Neural progenitor cell (in vitro differentiated cells): ENCODE data around the gene AGR2. TPM values are rescaled to one million over a fixed set of nuclear protein-coding genes. Genes with fewer than 3 reads are reported as not detected.
A peak's percentile ranks its signal among the peaks of the same experiment; 100 is the strongest.

ENCODE experiments used
- DNase-seq: peaks from one replicate; pipeline ENCODE4 v3.0.0-alpha.2; 2016; ENCODE audit warnings: low spot score
- H2AFZ ChIP-seq: fragments of 200-600 bp; sonication (generic); replicated peaks from 2 replicates; pipeline ENCODE4 v1.6.1; 2016; ENCODE audit warnings: antibody characterized with exemption
- H3F3A ChIP-seq: fragments of 200-600 bp; sonication (generic); 2 replicates; pipeline ENCODE4 v1.6.1; 2016; ENCODE audit warnings: antibody characterized with exemption, low read depth
- H3K27ac ChIP-seq: fragments of 200-600 bp; sonication (generic); 2 replicates; pipeline ENCODE4 v1.5.1; 2016; ENCODE audit warnings: mild to moderate bottlenecking
- H3K27me3 ChIP-seq: fragments of 200-600 bp; sonication (generic); 2 replicates; pipeline ENCODE4 v1.6.1; 2016; ENCODE audit warnings: mild to moderate bottlenecking, moderate library complexity
- H3K36me3 ChIP-seq: fragments of 200-600 bp; sonication (generic); 2 replicates; pipeline ENCODE4 v1.5.1; 2016
- H3K4me1 ChIP-seq: fragments of 200-600 bp; sonication (generic); 2 replicates; pipeline ENCODE4 v1.6.1; 2016; ENCODE audit warnings: mixed run types
- H3K4me2 ChIP-seq: fragments of 200-600 bp; sonication (generic); 2 replicates; pipeline ENCODE4 v1.6.1; 2016
- H3K4me3 ChIP-seq: fragments of 200-600 bp; sonication (generic); 2 replicates; pipeline ENCODE4 v1.5.1; 2016
- H3K79me2 ChIP-seq: fragments of 200-600 bp; sonication (generic); 2 replicates; pipeline ENCODE4 v1.6.1; 2016; ENCODE audit warnings: low read depth
- H3K9ac ChIP-seq: fragments of 200-600 bp; sonication (generic); 2 replicates; pipeline ENCODE4 v1.6.1; 2016
- H3K9me3 ChIP-seq: fragments of 200-600 bp; sonication (generic); 2 replicates; pipeline ENCODE4 v1.5.1; 2016; ENCODE audit warnings: low read depth
- H4K20me1 ChIP-seq: fragments of 200-600 bp; sonication (generic); 2 replicates; pipeline ENCODE4 v1.6.1; 2016; ENCODE audit warnings: low read depth
- H3K27ac Mint-ChIP-seq: 3 replicates; pipeline ENCODE4 v1.8.0; 2021; ENCODE audit warnings: mixed read lengths
- H3K27me3 Mint-ChIP-seq: 2 replicates; pipeline ENCODE4 v1.8.0; 2022; ENCODE audit warnings: low read depth, mild to moderate bottlenecking, inconsistent platforms, moderate library complexity, mixed read lengths; ENCODE audit not compliant: insufficient read depth
- H3K36me3 Mint-ChIP-seq: 3 replicates; pipeline ENCODE4 v1.8.0; 2021; ENCODE audit warnings: mixed read lengths
- H3K4me1 Mint-ChIP-seq: 3 replicates; pipeline ENCODE4 v1.8.0; 2021; ENCODE audit warnings: mixed read lengths
- H3K4me3 Mint-ChIP-seq: 3 replicates; pipeline ENCODE4 v1.8.0; 2021; ENCODE audit warnings: mild to moderate bottlenecking, moderate library complexity, mixed read lengths
- H3K9me3 Mint-ChIP-seq: 3 replicates; pipeline ENCODE4 v1.8.0; 2020; ENCODE audit warnings: mixed read lengths
- CTCF ChIP-seq: fragments of 200-600 bp; sonication (generic); IDR thresholded peaks from 2 replicates; pipeline ENCODE4 v1.5.1; 2017; ENCODE audit warnings: antibody characterized with exemption, mild to moderate bottlenecking
- EZH2 ChIP-seq: fragments of 200-600 bp; sonication (generic); IDR thresholded peaks from 2 replicates; pipeline ENCODE4 v1.6.1; 2017; ENCODE audit warnings: antibody characterized with exemption, mild to moderate bottlenecking, moderate library complexity
- EZH2phosphoT487 ChIP-seq: fragments of 200-600 bp; sonication (generic); IDR thresholded peaks from 2 replicates; pipeline ENCODE4 v1.6.1; 2017; ENCODE audit warnings: antibody characterized with exemption
- total RNA-seq: library from RNA; depleted of rRNA; stranded (reverse); fragments of >200 nt; gene quantifications from 2 replicates; pipeline ENCODE4 v1.2.3, GENCODE V29; 2015; ENCODE audit warnings: low replicate concordance

AGR2 gene
- total RNA-seq, 1 donor from 2014 or later: not detected

- H3K4me2 ChIP-seq: no peak overlapping the region
These were observed 25.7 kb downstream of the AGR2 start for GRCh38 chr7:16779051-16779450.

GRCh38 chr7:16778476-16778875 is 26.3 kb downstream of the AGR2 start:
- H2AFZ ChIP-seq: no peak overlapping the region
- H3K4me1 ChIP-seq: peaks cover 25% of the 10 kb centered on the region
- H3K9ac ChIP-seq: no peak overlapping the region
- H3K27ac ChIP-seq: no peak overlapping the region
- H3K27me3 ChIP-seq: no peaks in the 10 kb centered on the region
- H3K4me3 ChIP-seq: no peak overlapping the region
- no peak for DNase-seq
- H3K36me3 ChIP-seq: no peaks in the 10 kb centered on the region
- H4K20me1 ChIP-seq: peaks cover 2% of the 10 kb centered on the region
- H3K4me2 ChIP-seq: no peak overlapping the region
- Mint-ChIP-seq H3K27ac (no peak overlapping the region), H3K9me3 (no peaks in the 10 kb centered on the region), H3K27me3 (no peaks in the 10 kb centered on the region), H3K4me3 (no peak overlapping the region), H3K36me3 (peaks cover 2% of the 10 kb centered on the region), H3K4me1 (peaks cover 7% of the 10 kb centered on the region)
- H3F3A ChIP-seq: peaks cover 8% of the 10 kb centered on the region
- no peaks in the 10 kb centered on the region for H3K79me2 ChIP-seq
- no peaks in the 10 kb centered on the region for H3K9me3 ChIP-seq
- no peak for TF ChIP-seq EZH2phosphoT487

More at GRCh38 chr7:16779051-16779450, 25.7 kb downstream of the AGR2 start:
- Histone ChIP-seq H3K27ac (no peak overlapping the region), H3K9me3 (no peaks in the 10 kb centered on the region), H3K4me3 (no peak overlapping the region), H3K79me2 (no peaks in the 10 kb centered on the region), H4K20me1 (peaks cover 2% of the 10 kb centered on the region), H3K4me1 (peaks cover 25% of the 10 kb centered on the region), H3K27me3 (no peaks in the 10 kb centered on the region), H3K9ac (no peak overlapping the region), H3K36me3 (no peaks in the 10 kb centered on the region), H2AFZ (no peak overlapping the region), H3F3A (peaks cover 8% of the 10 kb centered on the region)
- no peak overlapping the region for H3K27ac Mint-ChIP-seq
- TF ChIP-seq CTCF (no peak), EZH2 (no peak), EZH2phosphoT487 (no peak)
- DNase-seq: no peak
- H3K4me1 Mint-ChIP-seq: peaks cover 7% of the 10 kb centered on the region
- no peaks in the 10 kb centered on the region for H3K9me3 Mint-ChIP-seq
- H3K4me3 Mint-ChIP-seq: no peak overlapping the region
- no peaks in the 10 kb centered on the region for H3K27me3 Mint-ChIP-seq
- peaks cover 5% of the 10 kb centered on the region for H3K36me3 Mint-ChIP-seq

- Histone ChIP-seq H2AFZ (no peak overlapping the region), H3K27me3 (no peaks in the 10 kb centered on the region), H3K79me2 (no peaks in the 10 kb centered on the region), H3K9ac (no peak overlapping the region), H3K4me1 (peaks cover 25% of the 10 kb centered on the region), H3K9me3 (no peaks in the 10 kb centered on the region), H3F3A (peaks cover 8% of the 10 kb centered on the region), H3K36me3 (no peaks in the 10 kb centered on the region), H4K20me1 (peaks cover 2% of the 10 kb centered on the region), H3K27ac (no peak overlapping the region), H3K4me3 (no peak overlapping the region), H3K4me2 (peak overlapping the region; percentile 4)
- no peak overlapping the region for H3K4me3 Mint-ChIP-seq
- H3K36me3 Mint-ChIP-seq: peaks cover 3% of the 10 kb centered on the region
- TF ChIP-seq EZH2phosphoT487: no peak
- TF ChIP-seq CTCF: peak; percentile 7
- H3K9me3 Mint-ChIP-seq: no peaks in the 10 kb centered on the region
- no peaks in the 10 kb centered on the region for H3K27me3 Mint-ChIP-seq
- peak; percentile 39 for DNase-seq
- H3K27ac Mint-ChIP-seq: no peak overlapping the region
- peaks cover 7% of the 10 kb centered on the region for H3K4me1 Mint-ChIP-seq
These were observed 28.7 kb downstream of the AGR2 start for GRCh38 chr7:16776053-16776452.

GRCh38 chr7:16774986-16775385 is 29.8 kb downstream of the AGR2 start:
- Histone ChIP-seq H3K27ac (no peak overlapping the region), H3K4me2 (no peak overlapping the region), H3K36me3 (no peaks in the 10 kb centered on the region), H3K4me3 (no peak overlapping the region), H3K9me3 (no peaks in the 10 kb centered on the region), H4K20me1 (peaks cover 2% of the 10 kb centered on the region), H2AFZ (no peak overlapping the region), H3K4me1 (peaks cover 25% of the 10 kb centered on the region), H3K79me2 (no peaks in the 10 kb centered on the region), H3F3A (peaks cover 8% of the 10 kb centered on the region), H3K9ac (no peak overlapping the region), H3K27me3 (no peaks in the 10 kb centered on the region)
- no peak overlapping the region for H3K4me3 Mint-ChIP-seq
- H3K27me3 Mint-ChIP-seq: no peaks in the 10 kb centered on the region
- H3K27ac Mint-ChIP-seq: no peak overlapping the region
- H3K9me3 Mint-ChIP-seq: peaks cover 3% of the 10 kb centered on the region
- DNase-seq: no peak
- peaks cover 7% of the 10 kb centered on the region for H3K4me1 Mint-ChIP-seq
- TF ChIP-seq EZH2phosphoT487 (no peak), CTCF (no peak), EZH2 (no peak)
- peaks cover 1% of the 10 kb centered on the region for H3K36me3 Mint-ChIP-seq
